HCT116 (cell line): ENCODE measurements around the gene CFAP45. TPM values are rescaled to one million over a fixed set of nuclear protein-coding genes. Genes with fewer than 3 reads are reported as not detected.

Source experiments
- ATAC-seq: fragments of 200-7000 bp; cut with Tn5 transposase; 2 replicates; pipeline ENCODE4 v1.9.1; 2020; ENCODE audit warnings: mild to moderate bottlenecking, moderate library complexity
- BruUV-seq: library from RNA; stranded (reverse); fragments of 400-500 nt; replicated peaks from 2 replicates; lab custom pipeline; 2021; lab: Mats Ljungman, UMichigan
- CTCF ChIA-PET: fragments of 300-600 bp; sonication (Branson Sonifier 250); formaldehyde crosslinking; loops from one replicate; lab custom pipeline; 2021; ENCODE audit warnings: antibody characterized with exemption; lab: Charles Lee
- POLR2A ChIA-PET: fragments of 300-600, 350-600 bp; sonication (Branson Sonifier 250); formaldehyde crosslinking; loops from one replicate; lab custom pipeline; 2021; ENCODE audit warnings: antibody characterized with exemption; lab: Charles Lee
- RAD21 ChIA-PET, 2 experiments: fragments of 300-600 bp; sonication (Branson Sonifier 250); formaldehyde crosslinking; loops; one replicate each; lab custom pipeline; 2023; ENCODE audit warnings: low total read pairs in 2 of 2; ENCODE audit not compliant: uncharacterized antibody in 2 of 2, unreplicated experiment in 2 of 2, low non-redundant PET in 1 of 2; lab: Charles Lee
- DNase-seq: peaks from one replicate; pipeline ENCODE4 v3.0.0-alpha.2; 2010; ENCODE audit warnings: low read depth, low spot score
- H2AFZ ChIP-seq: fragments of 200-600 bp; shearing (Covaris generic), sonication (generic); 2 replicates; pipeline ENCODE4 v1.6.1; 2017; ENCODE audit warnings: low read depth, mixed run types, mixed read lengths, antibody characterized with exemption, low read length; ENCODE audit not compliant: poor library complexity, severe bottlenecking
- H3K27ac ChIP-seq: 2 replicates; pipeline ENCODE4 v1.5.1; 2012; ENCODE audit warnings: low read depth, low read length
- H3K27me3 ChIP-seq: fragments of 200-600 bp; sonication (generic); 2 replicates; pipeline ENCODE4 v1.6.1; 2016; ENCODE audit warnings: mixed run types, low read length, mixed read lengths; ENCODE audit not compliant: insufficient read depth
- H3K36me3 ChIP-seq, 2 experiments: fragments of 200-500 bp in 1 of 2; fragments of 200-600 bp in 1 of 2; sonication (Bioruptor generic) in 1 of 2; sonication (generic) in 1 of 2; 2 replicates each; pipeline versions ENCODE4 v1.5.1 to v1.6.1; 2014 to 2016; ENCODE audit warnings: low read length in 2 of 2, inconsistent platforms in 1 of 2, mixed read lengths in 1 of 2, mixed run types in 1 of 2; ENCODE audit not compliant: insufficient read depth in 2 of 2, control insufficient read depth in 1 of 2
- H3K4me1 ChIP-seq, 2 experiments: fragments of 200-600 bp in 1 of 2; sonication (generic) in 1 of 2; 2 replicates each; pipeline versions ENCODE4 v1.5.1 to v1.6.1; 2012 to 2017; ENCODE audit warnings: low read length in 2 of 2, inconsistent platforms in 1 of 2, mild to moderate bottlenecking in 1 of 2, mixed read lengths in 1 of 2, mixed run types in 1 of 2, moderate library complexity in 1 of 2; ENCODE audit not compliant: insufficient read depth in 2 of 2, control insufficient read depth in 1 of 2
- H3K4me2 ChIP-seq: fragments of 200-600 bp; sonication (generic); 2 replicates; pipeline ENCODE4 v1.6.1; 2017; ENCODE audit warnings: mixed run types, low read length, mixed read lengths
- H3K4me3 ChIP-seq, 2 experiments: fragments of 200-600 bp in 1 of 2; sonication (generic) in 1 of 2; replicated peaks in 1 of 2; 2 replicates each; pipeline ENCODE4 v1.5.1; 2011 to 2016; ENCODE audit warnings: low read length in 2 of 2, control low read depth in 1 of 2, low read depth in 1 of 2, mild to moderate bottlenecking in 1 of 2, mixed read lengths in 1 of 2, mixed run types in 1 of 2
- H3K79me2 ChIP-seq: fragments of 200-600 bp; sonication (generic); 2 replicates; pipeline ENCODE4 v1.6.1; 2017; ENCODE audit warnings: mild to moderate bottlenecking, mixed run types, low read length, moderate library complexity, mixed read lengths; ENCODE audit not compliant: insufficient read depth
- H3K9ac ChIP-seq: fragments of 200-600 bp; sonication (generic); 2 replicates; pipeline ENCODE4 v1.6.1; 2016; ENCODE audit warnings: low read length, mixed read lengths
- H3K9me2 ChIP-seq: fragments of 200-600 bp; sonication (generic), shearing (Covaris generic); 2 replicates; pipeline ENCODE4 v1.6.1; 2017; ENCODE audit warnings: mixed run types, mild to moderate bottlenecking, moderate library complexity; ENCODE audit not compliant: insufficient read depth
- H3K9me3 ChIP-seq, 2 experiments: fragments of 200-500 bp in 1 of 2; fragments of 200-600 bp in 1 of 2; sonication (Bioruptor generic) in 1 of 2; sonication (generic) in 1 of 2; 2 replicates each; pipeline ENCODE4 v1.6.1; 2014 to 2017; ENCODE audit warnings: low read length in 2 of 2, mixed read lengths in 2 of 2, inconsistent platforms in 1 of 2, low read depth in 1 of 2, mild to moderate bottlenecking in 1 of 2, mixed run types in 1 of 2, moderate library complexity in 1 of 2; ENCODE audit not compliant: control insufficient read depth in 1 of 2, insufficient read depth in 1 of 2
- H4K20me1 ChIP-seq: fragments of 200-600 bp; sonication (generic), shearing (Covaris generic); 2 replicates; pipeline ENCODE4 v1.6.1; 2017; ENCODE audit warnings: mixed run types, mild to moderate bottlenecking, moderate library complexity; ENCODE audit not compliant: insufficient read depth
- ATF3 ChIP-seq: IDR thresholded peaks from 2 replicates; pipeline ENCODE4 v1.6.1; 2012
- CBX3 ChIP-seq: IDR thresholded peaks from 2 replicates; pipeline ENCODE4 v1.6.1; 2012; ENCODE audit warnings: low read depth
- CTCF ChIP-seq, 3 experiments: fragments of 200-600 bp in 1 of 3; sonication (generic) in 1 of 3; IDR thresholded peaks in 2 of 3; conservative IDR thresholded peaks in 1 of 3; 2 replicates each; pipeline ENCODE4 v1.5.1; 2012 to 2017; ENCODE audit warnings: low read depth in 2 of 3, low read length in 2 of 3, antibody characterized with exemption in 1 of 3, borderline replicate concordance in 1 of 3, control low read depth in 1 of 3, mild to moderate bottlenecking in 1 of 3, mixed read lengths in 1 of 3, mixed run types in 1 of 3, moderate library complexity in 1 of 3; ENCODE audit not compliant: insufficient read depth in 1 of 3
- EGR1 ChIP-seq: IDR thresholded peaks from 2 replicates; pipeline ENCODE4 v1.6.1; 2012; ENCODE audit warnings: low read depth
- ELF1 ChIP-seq: IDR thresholded peaks from 2 replicates; pipeline ENCODE4 v1.6.1; 2012; ENCODE audit warnings: low read depth, borderline replicate concordance
- EZH2 ChIP-seq: fragments of 200-600 bp; sonication (generic); IDR thresholded peaks from 2 replicates; pipeline ENCODE4 v1.6.1; 2017; ENCODE audit warnings: antibody characterized with exemption, mixed run types
- EZH2phosphoT487 ChIP-seq: fragments of 200-600 bp; IDR thresholded peaks from 2 replicates; pipeline ENCODE4 v1.6.1; 2018; ENCODE audit warnings: antibody characterized with exemption, borderline replicate concordance
- FOSL1 ChIP-seq: IDR thresholded peaks from 2 replicates; pipeline ENCODE4 v1.6.1; 2012; ENCODE audit warnings: low read depth
- JUND ChIP-seq: IDR thresholded peaks from 2 replicates; pipeline ENCODE4 v1.6.1; 2012
- MAX ChIP-seq: IDR thresholded peaks from 2 replicates; pipeline ENCODE4 v1.6.1; 2012
- POLR2A ChIP-seq: IDR thresholded peaks from 2 replicates; pipeline ENCODE4 v1.7.0; 2011; ENCODE audit warnings: borderline replicate concordance; ENCODE audit not compliant: insufficient read depth, insufficient read length; ENCODE audit errors: extremely low read depth
- POLR2AphosphoS5 ChIP-seq: IDR thresholded peaks from 2 replicates; pipeline ENCODE4 v1.6.1; 2011; ENCODE audit warnings: mild to moderate bottlenecking, low read depth, low read length, moderate library complexity
- SIN3A ChIP-seq: IDR thresholded peaks from 2 replicates; pipeline ENCODE4 v1.6.1; 2012; ENCODE audit warnings: low read depth
- SP1 ChIP-seq: IDR thresholded peaks from 2 replicates; pipeline ENCODE4 v1.6.1; 2012; ENCODE audit warnings: low read depth
- SRF ChIP-seq: IDR thresholded peaks from 2 replicates; pipeline ENCODE4 v1.6.1; 2012; ENCODE audit warnings: low read depth
- TCF7L2 ChIP-seq: IDR thresholded peaks from 2 replicates; pipeline ENCODE4 v1.7.0; 2011; ENCODE audit warnings: borderline replicate concordance, inconsistent platforms; ENCODE audit not compliant: insufficient read depth, insufficient read length; ENCODE audit errors: extremely low read depth
- ZFX ChIP-seq: fragments of 450-650 bp; IDR thresholded peaks from 2 replicates; pipeline ENCODE4 v1.6.1; 2017
- ZNF274 ChIP-seq: fragments of 200-500 bp; sonication (Bioruptor generic); IDR thresholded peaks from 2 replicates; pipeline ENCODE4 v1.6.1; 2014; ENCODE audit warnings: mild to moderate bottlenecking, low read depth, low read length, inconsistent platforms
- intact Hi-C: fragments of 100-400 bp; cut with micrococcal nuclease; formaldehyde crosslinking; loops from 2 replicates; pipeline ENCODE4 v1.10.0; 2022
- total RNA-seq: library from RNA; stranded (reverse); gene quantifications from one replicate; pipeline ENCODE4 v1.2.1, GENCODE V29; 2021; ENCODE audit not compliant: unreplicated experiment
- TF ChIP-seq, protein P1 (sequence below): IDR thresholded peaks from 2 replicates; pipeline ENCODE4 v1.6.1; 2011; ENCODE audit warnings: mild to moderate bottlenecking, low read length, moderate library complexity; ENCODE audit not compliant: insufficient replicate concordance; ENCODE audit errors: extremely low read depth

The CFAP45 gene
- total RNA-seq, 1 experiment from 2014 or later: 0.59 TPM

DNA sequence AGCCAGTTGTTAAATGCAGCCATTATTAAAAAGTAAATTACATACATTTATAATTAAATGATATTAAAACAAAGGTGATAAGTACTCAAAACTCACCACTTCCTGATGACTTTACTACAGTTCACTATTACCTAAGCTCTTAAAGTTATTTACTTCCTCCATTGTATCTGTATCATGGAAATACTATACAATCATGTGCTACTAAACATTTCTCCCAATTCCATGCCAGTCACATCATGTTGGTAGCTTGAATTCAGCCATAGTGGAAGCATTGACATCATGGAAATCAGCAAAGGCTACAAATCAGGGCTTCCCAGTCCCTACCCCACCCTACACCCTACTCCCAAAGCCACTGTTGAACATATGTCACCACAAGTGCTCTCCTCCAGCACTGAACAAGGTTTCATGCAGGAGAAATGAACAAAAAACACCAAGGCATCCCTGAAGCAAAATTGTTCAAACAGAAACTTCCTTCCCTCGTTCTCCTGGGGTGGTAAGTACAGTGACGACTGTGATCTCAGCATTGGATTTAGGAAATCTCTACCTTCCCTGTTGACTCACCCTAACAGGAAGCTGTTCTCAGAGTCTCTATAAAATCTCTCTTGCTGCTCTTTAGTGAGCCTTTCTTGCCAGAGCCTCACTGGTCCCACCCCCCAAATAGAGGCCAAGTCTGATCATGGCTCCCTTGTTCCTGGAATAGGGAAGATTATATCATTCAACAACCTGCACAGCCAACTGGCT, 50.2 kb downstream of the CFAP45 start (continued):
- TF ChIP-seq ATF3 (no peak), MAX (no peak), ZNF274 (no peak)

GRCh38 chr1:159848326-159848725, 51.6 kb downstream of the CFAP45 start:
- no peaks in the 10 kb centered on the region for H3K9me3 ChIP-seq
- no peak overlapping the region for H3K4me2 ChIP-seq
- ChIA-PET CTCF (no interaction called here), RAD21 (no interaction called here), POLR2A (no interaction called here)
- no TSS peak for BruUV-seq
- no peak overlapping the region for H3K27ac ChIP-seq
- H3K4me1 ChIP-seq: peaks cover 0 to 21% of the 10 kb centered on the region in 2 experiments; a peak in 2 of 4 replicates
- no peaks in the 10 kb centered on the region for H3K79me2 ChIP-seq
- no peaks in the 10 kb centered on the region for H3K36me3 ChIP-seq
- no peak for TF ChIP-seq ATF3
- no peak for TF ChIP-seq ELF1
- TF ChIP-seq EZH2: no peak
- no peak for TF ChIP-seq FOSL1
- TF ChIP-seq SIN3A: no peak
- no peak for TF ChIP-seq CBX3
- TF ChIP-seq EGR1: no peak
- no peak for TF ChIP-seq SRF
- no peak for TF ChIP-seq POLR2AphosphoS5
- no peak for TF ChIP-seq ZNF274
- no peak for TF ChIP-seq EZH2phosphoT487
- no peak for TF ChIP-seq SP1
- TF ChIP-seq JUND: no peak
- TF ChIP-seq, protein P1, sequence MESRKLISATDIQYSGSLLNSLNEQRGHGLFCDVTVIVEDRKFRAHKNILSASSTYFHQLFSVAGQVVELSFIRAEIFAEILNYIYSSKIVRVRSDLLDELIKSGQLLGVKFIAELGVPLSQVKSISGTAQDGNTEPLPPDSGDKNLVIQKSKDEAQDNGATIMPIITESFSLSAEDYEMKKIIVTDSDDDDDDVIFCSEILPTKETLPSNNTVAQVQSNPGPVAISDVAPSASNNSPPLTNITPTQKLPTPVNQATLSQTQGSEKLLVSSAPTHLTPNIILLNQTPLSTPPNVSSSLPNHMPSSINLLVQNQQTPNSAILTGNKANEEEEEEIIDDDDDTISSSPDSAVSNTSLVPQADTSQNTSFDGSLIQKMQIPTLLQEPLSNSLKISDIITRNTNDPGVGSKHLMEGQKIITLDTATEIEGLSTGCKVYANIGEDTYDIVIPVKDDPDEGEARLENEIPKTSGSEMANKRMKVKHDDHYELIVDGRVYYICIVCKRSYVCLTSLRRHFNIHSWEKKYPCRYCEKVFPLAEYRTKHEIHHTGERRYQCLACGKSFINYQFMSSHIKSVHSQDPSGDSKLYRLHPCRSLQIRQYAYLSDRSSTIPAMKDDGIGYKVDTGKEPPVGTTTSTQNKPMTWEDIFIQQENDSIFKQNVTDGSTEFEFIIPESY: no peak
- no peak for TF ChIP-seq TCF7L2
- no peak for TF ChIP-seq ZFX
- TF ChIP-seq CTCF (IDR thresholded peaks at IDR 0.05 in 2 of 3, conservative IDR thresholded peaks at IDR 0.05 in 1 of 3; ENCODE audit: borderline replicate concordance in 1 of 3, insufficient read depth in 1 of 3, low read depth in 2 of 3, low read length in 2 of 3): no peak
- TF ChIP-seq POLR2A: no peak
- intact Hi-C loops: no loop called here
- ATAC-seq (no peak), DNase-seq (no peak)
- H2AFZ ChIP-seq: no peak overlapping the region
- no peaks in the 10 kb centered on the region for H3K27me3 ChIP-seq
- no peaks in the 10 kb centered on the region for H4K20me1 ChIP-seq
- no peaks in the 10 kb centered on the region for H3K9me2 ChIP-seq
- no peak overlapping the region for H3K4me3 ChIP-seq
- no peak overlapping the region for H3K9ac ChIP-seq
